H1 (cell line): ENCODE measurements around the gene UNC5B. TPM values are rescaled to one million over a fixed set of nuclear protein-coding genes. Genes with fewer than 3 reads are reported as not detected.

ENCODE experiments used
- CTCF ChIA-PET: fragments of 300-600 bp; sonication (Branson Sonifier 250); formaldehyde crosslinking; loops from one replicate; lab custom pipeline; 2021; ENCODE audit not compliant: partially characterized antibody; lab: Charles Lee
- POLR2A ChIA-PET: fragments of 300-600 bp; sonication (Branson Sonifier 250); formaldehyde crosslinking; loops from one replicate; lab custom pipeline; 2021; ENCODE audit warnings: inconsistent platforms; ENCODE audit not compliant: partially characterized antibody; lab: Charles Lee
- DNase-seq, 2 experiments: peaks; one replicate each; pipeline versions ENCODE4 v3.0.0 to v3.0.0-alpha.2; 2010 to 2022; ENCODE audit warnings: low spot score in 2 of 2, low read depth in 1 of 2, mixed read lengths in 1 of 2
- FAIRE-seq: peaks from 2 replicates; lab custom pipeline; 2011; peaks lifted over from hg19 to GRCh38; lab: Jason Lieb, UNC
- H2AFZ ChIP-seq: 2 replicates; pipeline ENCODE4 v1.8.1; 2012; ENCODE audit warnings: low read length, inconsistent platforms
- H2AK5ac ChIP-seq: 2 replicates; pipeline ENCODE4 v1.6.1; 2013; ENCODE audit warnings: low read depth, low read length
- H2BK120ac ChIP-seq: replicated peaks from 2 replicates; pipeline ENCODE3; 2013; ENCODE audit warnings: low read depth, low read length, inconsistent platforms
- H2BK12ac ChIP-seq: 2 replicates; pipeline ENCODE4 v1.6.1; 2013; ENCODE audit warnings: low read depth, low read length
- H2BK15ac ChIP-seq: 2 replicates; pipeline ENCODE4 v1.6.1; 2013; ENCODE audit warnings: low read length
- H2BK20ac ChIP-seq: 2 replicates; pipeline ENCODE4 v1.6.1; 2013; ENCODE audit warnings: low read length
- H2BK5ac ChIP-seq: 2 replicates; pipeline ENCODE4 v1.6.1; 2013; ENCODE audit warnings: low read depth, low read length
- H3K14ac ChIP-seq: 2 replicates; pipeline ENCODE4 v1.6.1; 2013; ENCODE audit warnings: inconsistent platforms; ENCODE audit not compliant: insufficient read length
- H3K18ac ChIP-seq: 2 replicates; pipeline ENCODE4 v1.6.1; 2013; ENCODE audit warnings: low read length; ENCODE audit errors: extremely low read depth
- H3K23ac ChIP-seq: 2 replicates; pipeline ENCODE4 v1.6.1; 2013; ENCODE audit warnings: inconsistent platforms; ENCODE audit not compliant: insufficient read length
- H3K23me2 ChIP-seq: 2 replicates; pipeline ENCODE4 v1.6.1; 2013; ENCODE audit warnings: low read depth, low read length
- H3K27ac ChIP-seq: 2 replicates; pipeline ENCODE4 v1.6.1; 2011; ENCODE audit warnings: low read depth, low read length, inconsistent platforms
- H3K27me3 ChIP-seq, 4 experiments: replicated peaks in 1 of 4; 1 replicate in 1 of 4; 2 replicates in 3 of 4; pipeline versions ENCODE4 v1.6.1 to v1.8.1; 2011 to 2013; ENCODE audit warnings: low read length in 3 of 4, mild to moderate bottlenecking in 3 of 4, inconsistent platforms in 2 of 4, mixed read lengths in 2 of 4, moderate library complexity in 1 of 4; ENCODE audit not compliant: control insufficient read depth in 3 of 4, insufficient read depth in 3 of 4; ENCODE audit errors: extremely low read depth in 1 of 4
- H3K36me3 ChIP-seq, 4 experiments: 2 replicates each; pipeline versions ENCODE4 v1.6.1 to v1.8.1; 2011 to 2013; ENCODE audit warnings: mild to moderate bottlenecking in 4 of 4, low read length in 3 of 4, moderate library complexity in 2 of 4, control low read depth in 1 of 4, inconsistent platforms in 1 of 4; ENCODE audit not compliant: insufficient read depth in 4 of 4, control insufficient read depth in 2 of 4
- H3K4ac ChIP-seq: replicated peaks from 2 replicates; pipeline ENCODE3; 2013; ENCODE audit warnings: low read length, low read depth, mixed read lengths, inconsistent platforms; ENCODE audit not compliant: insufficient read length
- H3K4me1 ChIP-seq, 4 experiments: replicated peaks in 1 of 4; 1 replicate in 1 of 4; 2 replicates in 3 of 4; pipeline versions ENCODE4 v1.6.1 to v1.8.1; 2011 to 2013; ENCODE audit warnings: low read length in 3 of 4, inconsistent platforms in 2 of 4, mixed read lengths in 1 of 4; ENCODE audit not compliant: insufficient read depth in 4 of 4, control insufficient read depth in 3 of 4
- H3K4me2 ChIP-seq, 2 experiments: 2 replicates each; pipeline versions ENCODE4 v1.6.1 to v1.8.1; 2011 to 2013; ENCODE audit warnings: low read depth in 2 of 2, low read length in 2 of 2, control low read depth in 1 of 2, inconsistent platforms in 1 of 2, mild to moderate bottlenecking in 1 of 2; ENCODE audit not compliant: insufficient read depth in 1 of 2
- H3K4me3 ChIP-seq, 4 experiments: fragments of 200-600, 300-600 bp in 1 of 4; sonication (generic), shearing (Covaris generic), sonication (Bioruptor Twin) in 1 of 4; 2 replicates each; pipeline versions ENCODE4 v1.5.1 to v1.8.1; 2011 to 2016; ENCODE audit warnings: low read length in 4 of 4, low read depth in 3 of 4, control low read depth in 2 of 4, inconsistent platforms in 2 of 4, mild to moderate bottlenecking in 2 of 4, mixed read lengths in 1 of 4, moderate library complexity in 1 of 4; ENCODE audit not compliant: insufficient read depth in 2 of 4; ENCODE audit errors: extremely low read depth in 1 of 4
- H3K56ac ChIP-seq: replicated peaks from 2 replicates; pipeline ENCODE3; 2013; ENCODE audit warnings: low read depth, mild to moderate bottlenecking, mixed read lengths, low read length, inconsistent platforms; ENCODE audit not compliant: insufficient read length
- H3K79me1 ChIP-seq: 2 replicates; pipeline ENCODE4 v1.6.1; 2013; ENCODE audit warnings: low read depth, low read length, control low read depth
- H3K79me2 ChIP-seq, 2 experiments: 2 replicates each; pipeline versions ENCODE4 v1.6.1 to v1.8.1; 2012 to 2013; ENCODE audit warnings: low read length in 2 of 2, mild to moderate bottlenecking in 2 of 2, inconsistent platforms in 1 of 2; ENCODE audit not compliant: insufficient read depth in 2 of 2, control insufficient read depth in 1 of 2
- H3K9ac ChIP-seq, 4 experiments: replicated peaks in 1 of 4; 1 replicate in 1 of 4; 2 replicates in 3 of 4; pipeline versions ENCODE4 v1.6.1 to v1.8.1; 2011 to 2013; ENCODE audit warnings: low read depth in 3 of 4, low read length in 3 of 4, control low read depth in 2 of 4, mild to moderate bottlenecking in 2 of 4, moderate library complexity in 2 of 4, inconsistent platforms in 1 of 4; ENCODE audit errors: extremely low read depth in 1 of 4
- H3K9me3 ChIP-seq, 2 experiments: 2 replicates each; pipeline versions ENCODE4 v1.6.1 to v1.8.1; 2012 to 2013; ENCODE audit warnings: mild to moderate bottlenecking in 2 of 2, moderate library complexity in 2 of 2, control low read depth in 1 of 2, inconsistent platforms in 1 of 2, low read depth in 1 of 2, low read length in 1 of 2, mixed read lengths in 1 of 2; ENCODE audit not compliant: insufficient read depth in 2 of 2
- H4K20me1 ChIP-seq, 2 experiments: replicated peaks in 1 of 2; 2 replicates each; pipeline versions ENCODE3 to v1.8.1; 2011 to 2013; ENCODE audit warnings: inconsistent platforms in 2 of 2, low read length in 2 of 2, mild to moderate bottlenecking in 1 of 2; ENCODE audit not compliant: insufficient read depth in 2 of 2, control insufficient read depth in 1 of 2
- H4K5ac ChIP-seq: 2 replicates; pipeline ENCODE4 v1.6.1; 2013; ENCODE audit warnings: low read length, low read depth, mixed read lengths, inconsistent platforms; ENCODE audit not compliant: insufficient read length
- H4K8ac ChIP-seq: 2 replicates; pipeline ENCODE4 v1.8.0; 2013; ENCODE audit warnings: mild to moderate bottlenecking, moderate library complexity, low read length, inconsistent platforms; ENCODE audit not compliant: insufficient read depth; ENCODE audit errors: extremely low read depth
- H4K91ac ChIP-seq: replicated peaks from 2 replicates; pipeline ENCODE3; 2013; ENCODE audit warnings: low read length, mixed read lengths, inconsistent platforms; ENCODE audit not compliant: insufficient read length
- KDM1A ChIP-seq: fragments of 200-600, 300-600 bp; sonication (generic); IDR thresholded peaks from 2 replicates; pipeline ENCODE4 v1.7.1; 2016; ENCODE audit warnings: mild to moderate bottlenecking, low read length, borderline replicate concordance
- SP4 ChIP-seq: IDR thresholded peaks from 2 replicates; pipeline ENCODE4 v1.6.1; 2012; ENCODE audit warnings: low read length, inconsistent platforms
- WGBS, 2 experiments: shearing (Covaris generic) in 1 of 2; methylation state at CpG; one replicate each; pipeline versions ENCODE4 v1.1.6 to v1.1.7; 2013 to 2015; ENCODE audit warnings: low lambda C conversion rate in 2 of 2, mixed read lengths in 2 of 2, inconsistent platforms in 1 of 2, low coverage in 1 of 2, missing lambda C conversion rate in 1 of 2; ENCODE audit not compliant: insufficient replicate concordance in 2 of 2, insufficient coverage in 1 of 2, insufficient read length in 1 of 2; ENCODE audit errors: extremely low coverage in 1 of 2, missing lambda C conversion rate in 1 of 2; 5-methylcytosine and 5-hydroxymethylcytosine counted together
- polyA plus RNA-seq, 7 experiments: library from polyadenylated mRNA; depleted of rRNA in 3 of 7; stranded (reverse) in 5 of 7; unstranded in 2 of 7; fragments of >200 nt in 5 of 7; fragments of 200-250 nt in 2 of 7; gene quantifications; 1 replicate in 5 of 7; 2 replicates in 1 of 7; 4 replicates in 1 of 7; pipeline versions ENCODE4 v1.2.1 to v1.2.3, GENCODE V29; 2011 to 2013; ENCODE audit warnings: missing spikeins in 2 of 7, mixed read lengths in 2 of 7
- total RNA-seq: library from RNA; stranded (reverse); fragmentation: NEBNext Ultra II Directional; extraction: Animal tissue kit (Norgen Biotek cat#: 25700); gene quantifications from 2 replicates; pipeline ENCODE4 v1.2.1, GENCODE V29; 2021

The UNC5B gene
- total and polyA plus RNA-seq, 2 of the 8 experiments (the other 6 are each of a cell fraction or from before 2014, with no cell fraction given): 27.9 to 31.8 TPM

DNA sequence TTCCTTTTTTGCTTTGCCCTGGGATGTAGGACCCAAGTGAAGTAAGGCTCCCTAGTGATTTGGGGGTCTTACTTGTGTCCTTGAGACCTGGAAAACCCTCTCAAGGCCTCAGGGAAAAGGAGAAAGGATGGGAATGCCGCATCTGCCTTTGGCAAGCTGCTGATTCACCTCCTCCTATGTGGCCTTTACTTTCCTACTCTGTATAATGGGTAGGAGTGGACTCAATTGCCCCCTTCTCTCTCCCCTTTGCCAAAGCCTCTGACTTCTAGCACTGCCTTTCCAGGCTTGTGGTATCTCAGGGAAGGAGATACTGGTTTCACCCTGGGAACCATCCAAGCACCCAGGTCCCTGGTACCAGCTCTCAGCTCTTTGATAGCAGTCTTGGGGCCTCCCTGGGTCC, 35.4 kb downstream of the UNC5B start:
- Histone ChIP-seq H3K27ac (no peak overlapping the region), H3K18ac (no peak overlapping the region), H2BK20ac (no peak overlapping the region), H3K79me1 (peaks cover 7% of the 10 kb centered on the region), H2AFZ (no peak overlapping the region), H3K14ac (no peak overlapping the region), H3K4me2 (no peak overlapping the region), H3K36me3 (no peaks in the 10 kb centered on the region), H3K27me3 (no peaks in the 10 kb centered on the region), H2BK15ac (no peak overlapping the region), H4K20me1 (peaks cover 7 to 11% of the 10 kb centered on the region in 2 experiments), H2BK120ac (no peak overlapping the region), H2BK12ac (no peak overlapping the region), H2BK5ac (no peak overlapping the region), H3K4ac (no peak overlapping the region), H4K5ac (no peak overlapping the region), H3K9me3 (no peaks in the 10 kb centered on the region), H2AK5ac (no peak overlapping the region), H3K23ac (no peak overlapping the region), H3K4me3 (no peak overlapping the region), H3K23me2 (no peaks in the 10 kb centered on the region), H3K9ac (no peak overlapping the region; a peak in 1 of 7 replicates), H3K4me1 (peaks cover 2 to 8% (median 3%) of the 10 kb centered on the region in 4 experiments), H4K8ac (no peak overlapping the region), H3K79me2 (peaks cover 0 to 3% of the 10 kb centered on the region in 2 experiments; a peak in 1 of 4 replicates), H4K91ac (no peak overlapping the region), H3K56ac (no peak overlapping the region)
- TF ChIP-seq KDM1A: peak; percentile 91
- TF ChIP-seq SP4: no peak
- no peak for DNase-seq
- no peak for FAIRE-seq
- CTCF ChIA-PET: interaction anchor here (0.8 to 2.5 kb wide), 3 partner anchors 11 to 20 kb away, joined by 3 to 21 read pairs (median 3); no protein-coding TSS in a partner anchor
- 100% methylated on average over 1 of the region's 1 CpG; no CpG with 5 or more reads in 1 of the 2 experiments for WGBS, 2 experiments
- POLR2A ChIA-PET: interaction anchor here (2.0 kb wide), 1 partner anchor 9 kb away, joined by 5 read pairs; no protein-coding TSS in a partner anchor
